GM18907 (cell line): Measurements from ENCODE around the gene LINGO4.

Experiments used
- ATAC-seq: cut with Tn5 transposase; IDR thresholded peaks from one replicate; pipeline ENCODE4 v1.9.1; 2021; ENCODE audit warnings: mild to moderate bottlenecking, moderate library complexity; ENCODE audit not compliant: unreplicated experiment

The LINGO4 gene

DNA sequence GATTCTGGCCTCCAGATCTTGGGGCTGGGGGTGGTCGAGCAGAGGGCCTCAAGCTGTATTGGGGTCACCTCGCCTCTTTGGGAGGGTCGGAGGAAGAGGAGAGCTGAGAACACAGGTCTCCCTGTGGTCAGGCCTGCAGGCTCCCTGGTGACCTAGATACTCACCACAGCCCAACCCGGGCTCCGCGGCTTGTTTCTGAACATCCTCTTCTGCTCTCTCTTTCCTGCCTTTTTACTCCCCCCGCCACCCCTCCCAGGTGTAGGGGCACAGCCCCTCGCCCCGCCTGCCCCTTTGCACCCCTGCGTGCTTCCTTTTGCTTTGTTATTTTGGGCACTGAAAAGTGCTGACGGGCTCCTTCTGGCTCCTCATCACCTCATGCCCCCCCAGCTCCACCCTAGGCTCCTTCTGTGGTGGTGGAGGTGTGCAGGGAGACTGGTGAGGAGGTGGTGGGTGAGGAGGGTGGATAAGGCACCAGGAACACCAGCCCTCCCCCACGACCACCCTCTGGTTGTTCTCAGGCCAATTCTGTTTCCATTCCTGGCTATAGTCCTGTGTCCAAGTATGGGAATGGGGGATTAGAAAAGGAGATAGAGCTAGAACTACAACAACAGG lies 10.6 kb upstream of the LINGO4 start:
- ATAC-seq, result no peak

GRCh38 chr1:151814971-151815545 lies 9.8 kb upstream of the LINGO4 start:
- no peak for ATAC-seq

GRCh38 chr1:151814426-151814825 lies 9.2 kb upstream of the LINGO4 start:
- no peak for ATAC-seq

DNA sequence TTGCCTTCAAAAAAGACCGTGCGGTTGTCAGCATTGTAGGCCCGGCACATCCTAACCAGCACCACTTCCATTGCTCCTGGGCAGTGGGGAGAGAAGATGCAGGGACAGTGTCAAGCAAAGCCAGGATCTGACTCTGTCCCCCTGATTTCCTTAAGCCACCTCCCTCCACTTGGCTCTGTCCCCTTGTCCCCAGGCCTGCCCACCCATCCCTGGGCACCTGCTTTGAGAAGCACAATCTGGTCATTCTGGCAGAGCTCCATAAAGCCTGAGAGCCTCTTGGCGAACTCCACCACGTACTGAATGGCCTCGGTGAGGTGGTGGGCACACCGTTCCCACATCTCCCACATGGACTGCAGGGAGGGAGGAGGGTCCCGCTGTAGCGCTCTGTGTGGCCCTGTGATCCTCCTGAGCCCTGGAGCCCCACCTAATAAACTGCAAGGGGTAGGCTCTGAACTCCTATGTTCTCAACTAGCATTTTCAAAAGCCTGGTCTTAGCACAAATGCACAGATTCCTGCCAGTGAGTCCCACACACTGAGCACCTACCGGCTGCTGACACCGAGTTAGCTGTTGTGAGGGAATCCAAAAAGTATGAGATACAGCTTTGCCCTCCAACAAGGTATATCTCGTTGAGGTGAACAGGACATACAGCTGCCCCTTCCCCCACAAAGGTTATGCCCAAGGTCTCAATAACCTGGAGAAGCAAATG lies 8.2 kb upstream of the LINGO4 start:
- no peak for ATAC-seq

DNA sequence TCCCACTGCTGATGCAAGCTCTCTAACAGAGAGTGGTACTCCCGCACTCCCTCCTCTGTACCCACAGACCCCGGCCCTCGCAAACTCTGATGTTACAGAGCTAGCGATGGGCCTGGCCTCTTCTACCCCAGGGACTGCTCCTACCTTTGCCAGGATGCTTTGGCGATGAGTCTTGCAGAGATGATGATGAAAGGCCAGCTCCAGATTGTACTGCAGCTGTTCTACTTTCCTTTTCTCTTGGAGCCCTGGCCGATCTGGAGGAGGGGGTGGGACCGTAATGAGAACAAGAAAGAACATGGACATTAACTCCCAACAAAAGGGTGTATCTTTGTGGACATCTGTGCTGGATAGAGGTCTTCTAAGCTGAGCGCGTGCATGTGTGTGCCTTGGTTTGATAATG lies 6.0 kb upstream of the LINGO4 start:
- no peak for ATAC-seq

- ATAC-seq, result no peak
These were observed 4.9 kb upstream of the LINGO4 start for GRCh38 chr1:151809985-151810556.

DNA sequence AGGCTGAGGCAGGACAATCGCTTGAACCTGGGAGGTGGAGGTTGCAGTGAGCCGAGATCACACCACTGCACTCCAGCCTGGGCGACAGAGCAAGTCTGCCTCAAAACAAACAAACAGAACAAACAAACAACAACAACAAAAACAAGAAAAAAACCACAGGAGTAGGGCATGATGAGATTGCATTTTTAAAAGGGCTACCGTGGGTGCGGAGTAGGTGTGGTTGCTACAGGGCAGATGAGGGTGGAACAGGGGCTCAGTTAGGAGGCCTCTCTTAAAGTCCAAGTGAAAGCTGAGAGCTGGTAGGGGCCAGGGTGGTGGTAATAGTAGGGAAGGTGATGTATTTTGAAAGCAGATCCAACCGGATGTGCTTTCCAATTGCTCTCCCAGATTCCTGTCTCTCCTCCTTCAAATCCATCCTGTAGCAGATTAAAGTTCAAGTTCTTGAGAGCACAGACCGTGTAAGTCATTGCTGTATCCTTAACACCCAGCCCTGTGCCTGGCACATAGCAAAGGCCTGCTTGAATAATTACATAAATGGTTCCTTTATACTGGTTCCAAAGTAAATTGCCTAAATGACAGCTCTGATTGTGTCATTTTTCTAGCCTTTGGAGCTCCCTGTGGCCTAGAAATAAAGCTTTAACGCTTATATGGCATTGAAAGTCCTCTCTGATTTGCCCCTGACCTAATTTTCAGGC lies 4.2 kb upstream of the LINGO4 start:
- ATAC-seq, result no peak

GRCh38 chr1:151807766-151808165 lies 2.5 kb upstream of the LINGO4 start:
- no peak for ATAC-seq

DNA sequence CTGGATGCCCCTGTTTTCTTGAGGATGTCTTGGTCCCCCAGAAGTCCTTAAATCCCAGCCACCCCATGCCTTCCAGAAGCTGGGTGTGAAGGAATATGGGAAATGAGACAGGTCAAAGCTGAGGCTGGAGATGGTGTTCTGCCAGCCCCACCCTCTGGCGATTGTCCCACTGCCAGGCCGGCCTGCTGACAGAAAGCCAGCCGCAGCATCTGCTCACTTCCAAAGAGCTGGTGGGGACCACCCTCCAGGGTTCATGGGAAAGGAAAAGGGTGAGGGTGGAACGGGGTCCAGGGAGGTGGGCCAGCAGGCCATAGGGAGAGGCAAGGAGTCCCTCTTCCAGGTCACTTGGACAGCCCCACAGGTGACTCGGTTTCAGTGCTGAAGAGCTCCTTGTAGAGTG lies 1.9 kb upstream of the LINGO4 start:
- ATAC-seq, result no peak

DNA sequence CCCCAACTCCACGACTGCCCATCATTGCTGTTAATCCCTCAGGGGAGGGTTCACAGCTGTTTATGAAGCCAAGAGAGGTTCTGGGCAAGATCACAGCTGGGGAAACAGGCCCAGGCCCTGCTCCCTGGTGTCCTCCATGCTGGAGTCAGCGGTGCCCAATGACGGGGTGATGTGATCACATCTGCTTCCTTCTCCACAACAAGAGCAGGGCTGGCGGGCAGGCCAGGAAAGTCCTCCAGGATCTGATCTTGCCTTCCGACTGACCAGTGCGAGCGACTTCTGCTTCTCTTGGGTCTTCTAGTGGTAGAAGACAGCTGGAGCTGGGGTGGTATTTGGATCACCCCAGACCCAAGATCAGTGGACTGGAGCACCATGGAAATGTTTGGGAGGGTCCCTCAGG lies 951 bp upstream of the LINGO4 start:
- no peak for ATAC-seq

DNA sequence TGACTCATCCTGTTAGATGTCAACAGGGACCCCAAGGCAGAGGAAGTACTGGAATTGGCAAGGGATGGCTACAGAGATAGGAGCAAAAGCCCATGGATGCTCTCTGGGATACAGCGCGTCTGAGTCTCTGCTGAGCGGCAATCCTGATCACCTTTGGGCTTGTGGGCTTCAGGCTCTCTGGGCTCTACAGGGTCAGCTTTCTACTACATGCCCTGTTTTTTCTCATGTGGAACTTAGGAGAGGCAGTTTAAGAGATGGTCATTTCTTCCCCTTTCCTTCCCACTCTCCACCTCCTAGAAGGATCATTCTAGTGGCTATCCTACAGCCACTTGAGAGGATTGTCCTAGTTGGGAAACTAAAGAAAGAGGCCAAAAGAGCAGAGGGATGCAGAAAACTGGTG lies 1.3 kb downstream of the LINGO4 start:
- no peak for ATAC-seq

DNA sequence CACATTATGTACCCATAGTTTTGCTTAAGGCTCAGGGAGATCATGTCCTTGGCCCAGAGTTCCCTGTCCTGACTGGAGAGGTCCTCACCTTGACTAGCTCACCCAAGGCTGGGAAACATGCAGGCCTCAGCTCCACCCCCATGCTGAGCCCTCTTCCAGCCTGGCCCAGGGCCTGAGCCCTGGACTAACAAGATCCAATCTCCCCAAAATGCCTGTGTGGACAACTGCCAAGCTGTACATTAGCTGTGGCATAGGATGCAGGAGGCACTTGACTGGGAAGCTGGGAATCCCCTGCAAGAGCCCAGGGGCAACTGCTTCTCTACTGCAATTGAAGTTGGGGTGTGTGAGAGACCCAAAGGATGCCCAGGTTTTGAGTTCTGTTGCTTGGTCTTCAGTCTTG lies 2.1 kb downstream of the LINGO4 start:
- no peak for ATAC-seq

GRCh38 chr1:151802372-151802771 lies 2.8 kb downstream of the LINGO4 start:
- ATAC-seq, result no peak

- ATAC-seq, result no peak
These were observed 3.4 kb downstream of the LINGO4 start for GRCh38 chr1:151801846-151802245.

- ATAC-seq, result no peak
These were observed 3.9 kb downstream of the LINGO4 start for GRCh38 chr1:151801310-151801820.

GRCh38 chr1:151800830-151801229 lies 4.4 kb downstream of the LINGO4 start:
- ATAC-seq, result no peak

- ATAC-seq, result no peak
These were observed 5.8 kb downstream of the LINGO4 start for GRCh38 chr1:151799179-151800022.

- no peak for ATAC-seq
These were observed 6.6 kb downstream of the LINGO4 start for GRCh38 chr1:151798571-151798970.

- peak; percentile 7 for ATAC-seq
These were observed 14.1 kb downstream of the LINGO4 start for GRCh38 chr1:151790940-151791651.
